Lower leg skin (tissue), 3 donors: ENCODE measurements around the gene KRTAP3-2.

Experiments used
- CTCF ChIP-seq, 3 donors: fragments of 450-650 bp; IDR thresholded peaks; one replicate each; pipeline ENCODE4 v1.5.1; 2016; ENCODE audit warnings: antibody characterized with exemption in 3 of 3, mild to moderate bottlenecking in 3 of 3, moderate library complexity in 2 of 3
- POLR2A ChIP-seq, 2 donors: fragments of 450-650 bp; IDR thresholded peaks; one replicate each; pipeline ENCODE4 v1.6.1; 2016 to 2017; ENCODE audit warnings: antibody characterized with exemption in 2 of 2, mild to moderate bottlenecking in 1 of 2, moderate library complexity in 1 of 2

DNA sequence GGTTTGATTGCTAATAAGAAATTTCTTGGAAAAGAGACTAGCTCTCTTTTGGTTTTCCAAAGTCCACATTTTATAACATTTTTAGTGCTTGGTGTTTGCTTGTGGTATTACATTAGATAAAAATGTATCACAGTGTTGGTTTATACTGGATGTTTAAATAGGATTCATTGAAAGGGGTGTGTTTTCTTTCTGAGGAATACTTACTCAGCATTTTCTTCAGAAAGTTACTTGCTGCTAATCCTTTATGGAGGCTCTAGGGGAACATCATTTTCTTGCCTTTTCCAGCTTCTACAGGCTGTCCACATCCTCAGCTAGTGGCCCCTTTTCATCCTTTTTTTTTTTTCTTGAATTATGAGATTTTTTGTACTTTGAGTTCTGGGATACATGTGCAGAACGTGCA lies 32.1 kb downstream of the KRTAP3-2 start:
- TF ChIP-seq CTCF (IDR thresholded peaks at IDR 0.05) (no peak), POLR2A (IDR thresholded peaks at IDR 0.05) (no peak)
